ENCODE results near the gene ADCY9.

Gene ADCY9

DNA sequence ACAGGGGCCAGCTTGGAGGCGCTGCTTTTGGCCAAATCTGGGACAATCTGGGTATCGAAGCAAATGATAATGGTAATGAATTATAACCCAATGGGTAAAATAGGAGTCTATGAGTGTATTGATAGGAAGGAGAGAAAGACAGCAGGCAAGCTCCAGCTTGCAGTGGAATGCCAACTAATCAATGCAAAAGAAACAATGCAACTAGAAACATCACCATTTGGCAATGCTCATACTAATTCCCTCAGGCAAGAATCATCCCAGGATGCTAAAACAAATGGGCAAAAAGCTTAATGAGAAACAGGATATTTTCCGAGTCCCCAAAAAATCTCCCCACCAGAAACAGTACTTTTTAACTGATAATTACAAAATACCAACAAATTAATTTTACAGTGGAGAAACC lies 64.7 kb downstream of the ADCY9 start:
- TF ChIP-seq ZNF529 (tag by site-specific recombination; IDR thresholded peaks at IDR 0.05; ENCODE audit: insufficient replicate concordance) (no peak), SP7 (tag by site-specific recombination; IDR thresholded peaks at IDR 0.05) (no peak), ZNF335 (tag by site-specific recombination; conservative IDR thresholded peaks at IDR 0.05) (no peak), GLIS2 (tag by site-specific recombination; IDR thresholded peaks at IDR 0.05) (no peak), PRDM1 (tag by site-specific recombination; IDR thresholded peaks at IDR 0.05) (no peak), ZFHX2 (tag by site-specific recombination; conservative IDR thresholded peaks at IDR 0.05) (no peak), ZNF114 (tag by site-specific recombination; IDR thresholded peaks at IDR 0.05) (no peak), ZNF174 (tag by site-specific recombination; IDR thresholded peaks at IDR 0.05) (no peak)
- TF ChIP-seq, protein P1, sequence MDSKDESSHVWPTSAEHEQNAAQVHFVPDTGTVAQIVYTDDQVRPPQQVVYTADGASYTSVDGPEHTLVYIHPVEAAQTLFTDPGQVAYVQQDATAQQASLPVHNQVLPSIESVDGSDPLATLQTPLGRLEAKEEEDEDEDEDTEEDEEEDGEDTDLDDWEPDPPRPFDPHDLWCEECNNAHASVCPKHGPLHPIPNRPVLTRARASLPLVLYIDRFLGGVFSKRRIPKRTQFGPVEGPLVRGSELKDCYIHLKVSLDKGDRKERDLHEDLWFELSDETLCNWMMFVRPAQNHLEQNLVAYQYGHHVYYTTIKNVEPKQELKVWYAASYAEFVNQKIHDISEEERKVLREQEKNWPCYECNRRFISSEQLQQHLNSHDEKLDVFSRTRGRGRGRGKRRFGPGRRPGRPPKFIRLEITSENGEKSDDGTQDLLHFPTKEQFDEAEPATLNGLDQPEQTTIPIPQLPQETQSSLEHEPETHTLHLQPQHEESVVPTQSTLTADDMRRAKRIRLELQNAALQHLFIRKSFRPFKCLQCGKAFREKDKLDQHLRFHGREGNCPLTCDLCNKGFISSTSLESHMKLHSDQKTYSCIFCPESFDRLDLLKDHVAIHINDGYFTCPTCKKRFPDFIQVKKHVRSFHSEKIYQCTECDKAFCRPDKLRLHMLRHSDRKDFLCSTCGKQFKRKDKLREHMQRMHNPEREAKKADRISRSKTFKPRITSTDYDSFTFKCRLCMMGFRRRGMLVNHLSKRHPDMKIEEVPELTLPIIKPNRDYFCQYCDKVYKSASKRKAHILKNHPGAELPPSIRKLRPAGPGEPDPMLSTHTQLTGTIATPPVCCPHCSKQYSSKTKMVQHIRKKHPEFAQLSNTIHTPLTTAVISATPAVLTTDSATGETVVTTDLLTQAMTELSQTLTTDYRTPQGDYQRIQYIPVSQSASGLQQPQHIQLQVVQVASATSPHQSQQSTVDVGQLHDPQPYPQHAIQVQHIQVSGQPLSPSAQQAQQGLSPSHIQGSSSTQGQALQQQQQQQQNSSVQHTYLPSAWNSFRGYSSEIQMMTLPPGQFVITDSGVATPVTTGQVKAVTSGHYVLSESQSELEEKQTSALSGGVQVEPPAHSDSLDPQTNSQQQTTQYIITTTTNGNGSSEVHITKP (tag by site-specific recombination; IDR thresholded peaks at IDR 0.05), result no peak
- CTCF ChIA-PET, result no interaction called here
- Histone ChIP-seq H3K4me1 (ENCODE audit: control insufficient read depth, insufficient read depth, low read length) (peaks cover 13% of the 10 kb centered on the region), H3K27ac (ENCODE audit: extremely low read depth, low read depth, low read length) (no peak overlapping the region), H3K36me3 (ENCODE audit: control insufficient read depth in 2 of 2, insufficient read depth in 1 of 2, low read length in 2 of 2) (no peaks in the 10 kb centered on the region), H3K9me3 (ENCODE audit: control insufficient read depth, insufficient read depth, low read depth, low read length) (no peaks in the 10 kb centered on the region), H3K4me3 (ENCODE audit: low read depth, low read length) (no peak overlapping the region)
- POLR2A ChIA-PET, result no interaction called here

DNA sequence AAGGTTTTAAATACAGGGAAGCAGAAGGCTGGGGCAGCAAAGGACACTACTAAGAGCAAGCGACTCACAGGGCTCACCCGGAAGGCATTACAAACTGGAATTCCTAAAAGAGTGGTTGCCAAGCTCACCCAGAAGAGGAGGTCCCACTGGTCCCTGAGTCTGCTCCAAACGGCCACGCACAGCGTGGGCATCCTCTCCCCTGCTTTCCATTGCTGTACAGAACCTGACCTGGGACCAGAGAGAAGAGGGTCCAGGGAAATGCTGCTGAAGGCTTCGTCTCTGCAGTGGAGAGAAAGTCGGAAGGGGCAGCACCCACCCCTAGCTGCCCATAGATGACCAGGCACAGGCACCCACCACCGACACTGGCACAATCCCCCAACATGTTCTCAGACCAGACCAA lies 67.2 kb downstream of the ADCY9 start:
- H3K27ac ChIP-seq (ENCODE audit: extremely low read depth, low read depth, low read length), result no peak overlapping the region
- POLR2A ChIA-PET, result no interaction called here
- H3K9me3 ChIP-seq (ENCODE audit: control insufficient read depth, insufficient read depth, low read depth, low read length), result no peaks in the 10 kb centered on the region
- peaks cover 20% of the 10 kb centered on the region for H3K4me1 ChIP-seq (ENCODE audit: control insufficient read depth, insufficient read depth, low read length)
- CTCF ChIA-PET, result interaction anchor here (0.9 kb wide), 1 partner anchor 18 kb away, joined by 3 read pairs; no protein-coding TSS in a partner anchor
- TF ChIP-seq, protein P2, sequence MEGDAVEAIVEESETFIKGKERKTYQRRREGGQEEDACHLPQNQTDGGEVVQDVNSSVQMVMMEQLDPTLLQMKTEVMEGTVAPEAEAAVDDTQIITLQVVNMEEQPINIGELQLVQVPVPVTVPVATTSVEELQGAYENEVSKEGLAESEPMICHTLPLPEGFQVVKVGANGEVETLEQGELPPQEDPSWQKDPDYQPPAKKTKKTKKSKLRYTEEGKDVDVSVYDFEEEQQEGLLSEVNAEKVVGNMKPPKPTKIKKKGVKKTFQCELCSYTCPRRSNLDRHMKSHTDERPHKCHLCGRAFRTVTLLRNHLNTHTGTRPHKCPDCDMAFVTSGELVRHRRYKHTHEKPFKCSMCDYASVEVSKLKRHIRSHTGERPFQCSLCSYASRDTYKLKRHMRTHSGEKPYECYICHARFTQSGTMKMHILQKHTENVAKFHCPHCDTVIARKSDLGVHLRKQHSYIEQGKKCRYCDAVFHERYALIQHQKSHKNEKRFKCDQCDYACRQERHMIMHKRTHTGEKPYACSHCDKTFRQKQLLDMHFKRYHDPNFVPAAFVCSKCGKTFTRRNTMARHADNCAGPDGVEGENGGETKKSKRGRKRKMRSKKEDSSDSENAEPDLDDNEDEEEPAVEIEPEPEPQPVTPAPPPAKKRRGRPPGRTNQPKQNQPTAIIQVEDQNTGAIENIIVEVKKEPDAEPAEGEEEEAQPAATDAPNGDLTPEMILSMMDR (tag by site-specific recombination; IDR thresholded peaks at IDR 0.05), result no peak
- TF ChIP-seq ZFP41 (tag by site-specific recombination; IDR thresholded peaks at IDR 0.05; ENCODE audit: borderline replicate concordance) (no peak), ZNF184 (tag by site-specific recombination; IDR thresholded peaks at IDR 0.05) (no peak), ZNF10 (tag by site-specific recombination; IDR thresholded peaks at IDR 0.05) (no peak), ZNF132 (tag by site-specific recombination; IDR thresholded peaks at IDR 0.05; ENCODE audit: borderline replicate concordance) (no peak), ZNF544 (tag by site-specific recombination; IDR thresholded peaks at IDR 0.05) (no peak), ZNF354C (tag by site-specific recombination; IDR thresholded peaks at IDR 0.05; ENCODE audit: borderline replicate concordance, low read depth) (no peak), ZNF223 (tag by site-specific recombination; IDR thresholded peaks at IDR 0.05) (no peak), EGR2 (tag by site-specific recombination; IDR thresholded peaks at IDR 0.05; ENCODE audit: low read depth) (no peak), ZNF654 (tag by site-specific recombination; IDR thresholded peaks at IDR 0.05; ENCODE audit: low read depth) (no peak), ZNF292 (tag by site-specific recombination; IDR thresholded peaks at IDR 0.05; ENCODE audit: borderline replicate concordance, low read depth) (no peak)
- H3K4me3 ChIP-seq (ENCODE audit: low read depth, low read length), result no peak overlapping the region
- no peaks in the 10 kb centered on the region for H3K36me3 ChIP-seq (ENCODE audit: control insufficient read depth in 2 of 2, insufficient read depth in 1 of 2, low read length in 2 of 2)
